HG03469 (cell line): ENCODE measurements around the gene PIP4K2A.
A peak's percentile ranks its signal among the peaks of the same experiment; 100 is the strongest.

Source experiments
- ATAC-seq: cut with Tn5 transposase; IDR thresholded peaks from one replicate; pipeline ENCODE4 v1.9.1; 2021; ENCODE audit warnings: mild to moderate bottlenecking, moderate library complexity, moderate number of reproducible peaks; ENCODE audit not compliant: unreplicated experiment

PIP4K2A gene

GRCh38 chr10:22604344-22605126 is 109.8 kb downstream of the PIP4K2A start:
- no peak for ATAC-seq

DNA sequence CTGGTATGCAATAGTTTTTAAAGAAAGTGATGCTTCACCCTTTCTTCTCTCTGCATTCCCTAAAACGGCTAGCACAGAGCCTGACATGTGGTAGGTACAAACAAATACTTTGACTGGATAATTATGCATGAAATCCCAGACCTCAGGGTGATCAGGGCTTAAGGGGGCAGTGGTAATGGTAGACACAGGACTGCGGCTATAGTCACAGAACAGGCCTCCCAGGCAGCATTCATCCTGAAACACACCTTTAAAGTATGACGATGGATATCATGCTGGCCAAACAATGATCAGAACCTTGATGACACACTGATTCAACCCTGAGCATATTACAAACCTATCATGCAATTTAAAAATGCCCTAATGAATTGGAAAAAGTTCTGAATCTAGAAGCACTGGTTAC is 110.8 kb downstream of the PIP4K2A start:
- no peak for ATAC-seq

- ATAC-seq, result no peak
These were observed 112.8 kb downstream of the PIP4K2A start for GRCh38 chr10:22601618-22602017.

DNA sequence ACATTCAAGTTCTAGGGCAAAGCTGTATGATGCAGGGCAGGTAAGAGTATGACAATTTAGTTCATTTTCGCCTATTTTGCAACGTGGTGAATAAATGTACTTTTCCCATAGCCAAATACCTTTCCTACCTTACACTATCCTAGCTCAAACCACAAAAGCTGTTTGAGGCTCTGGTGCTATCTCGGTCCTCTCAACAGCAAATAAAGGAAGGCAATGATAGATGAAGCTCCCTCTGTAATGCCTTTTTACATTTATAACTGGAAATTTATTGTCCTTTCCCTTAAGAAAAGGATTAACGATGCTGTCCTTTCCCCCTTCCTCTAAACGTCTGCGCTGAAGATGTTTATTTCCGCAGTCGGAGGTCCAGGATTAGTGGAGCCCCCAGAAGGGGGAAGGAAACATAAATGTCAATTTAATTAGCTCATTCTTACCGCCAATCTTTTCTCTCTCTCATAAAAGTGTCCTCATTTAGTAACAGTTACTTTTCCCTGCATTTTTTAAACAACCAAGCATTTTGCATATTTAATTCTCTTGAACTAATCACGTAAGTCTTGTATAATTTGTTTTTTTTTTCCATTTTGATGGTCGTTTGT is 114.6 kb downstream of the PIP4K2A start:
- ATAC-seq, result no peak

DNA sequence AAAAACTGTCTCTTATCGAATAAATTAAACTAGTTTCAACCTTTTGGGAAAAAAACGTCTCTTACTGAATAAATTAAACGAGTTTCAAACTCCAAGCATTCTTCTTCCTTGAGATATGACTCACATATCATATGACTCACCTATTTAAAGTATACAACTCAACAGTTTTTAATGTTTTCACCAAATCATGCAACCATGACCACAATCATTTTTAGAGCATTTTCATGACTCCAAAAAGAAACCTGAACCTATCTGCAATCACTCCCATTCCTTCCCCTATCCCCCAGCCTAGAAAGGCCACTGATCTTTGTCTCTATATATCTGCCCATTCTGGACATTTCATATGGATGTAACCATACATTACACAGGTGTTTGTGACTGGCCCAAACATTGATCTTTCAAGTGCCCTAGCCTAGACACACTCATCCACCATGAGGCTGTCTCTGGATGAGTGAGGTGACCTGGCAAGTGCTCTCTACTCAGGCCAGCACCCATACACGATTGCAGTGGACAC is 115.3 kb downstream of the PIP4K2A start:
- ATAC-seq, result no peak

DNA sequence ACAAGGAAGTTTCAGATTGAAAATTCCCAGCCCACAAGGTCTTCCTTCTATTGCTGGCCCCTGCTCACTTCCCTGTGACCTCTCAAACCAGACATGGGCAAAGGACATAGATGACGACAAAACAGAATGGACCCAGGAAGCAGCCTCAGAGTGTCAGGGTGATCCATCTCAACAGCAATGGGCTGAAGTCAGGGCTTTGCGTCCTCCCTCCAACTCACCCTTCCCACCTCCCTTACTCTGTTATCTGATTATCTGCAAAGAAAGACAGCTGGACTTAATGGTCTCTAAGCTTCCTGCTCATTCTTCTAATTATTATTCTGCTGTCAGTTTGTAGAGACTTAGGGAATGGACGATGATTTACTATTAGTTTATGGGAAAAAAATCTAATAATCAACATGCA is 115.9 kb downstream of the PIP4K2A start:
- no peak for ATAC-seq

GRCh38 chr10:22597138-22597537 is 117.2 kb downstream of the PIP4K2A start:
- peak; percentile 66 for ATAC-seq

- no peak for ATAC-seq
These were observed 120.7 kb downstream of the PIP4K2A start for GRCh38 chr10:22593636-22594198.

DNA sequence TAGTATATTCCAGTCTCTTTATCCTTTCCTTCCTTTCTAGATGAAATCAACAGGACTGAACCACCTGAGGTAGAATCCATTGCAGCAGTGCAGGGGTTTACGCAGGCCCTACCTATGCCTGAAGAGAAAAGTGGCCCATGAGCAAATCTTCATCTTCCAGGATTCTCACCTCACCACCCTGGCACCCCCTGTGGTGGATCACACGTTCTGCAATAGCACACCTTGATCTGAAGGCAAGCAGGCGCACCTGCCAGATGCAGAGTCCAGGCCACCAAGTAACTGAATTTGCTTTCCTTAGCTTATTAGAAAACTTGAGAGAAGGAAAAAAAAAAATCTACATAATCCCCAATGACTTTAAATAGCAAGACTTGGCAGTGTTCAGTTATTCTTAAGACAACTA is 121.4 kb downstream of the PIP4K2A start:
- ATAC-seq, result no peak

GRCh38 chr10:22589851-22590514 is 124.4 kb downstream of the PIP4K2A start:
- ATAC-seq, result no peak

DNA sequence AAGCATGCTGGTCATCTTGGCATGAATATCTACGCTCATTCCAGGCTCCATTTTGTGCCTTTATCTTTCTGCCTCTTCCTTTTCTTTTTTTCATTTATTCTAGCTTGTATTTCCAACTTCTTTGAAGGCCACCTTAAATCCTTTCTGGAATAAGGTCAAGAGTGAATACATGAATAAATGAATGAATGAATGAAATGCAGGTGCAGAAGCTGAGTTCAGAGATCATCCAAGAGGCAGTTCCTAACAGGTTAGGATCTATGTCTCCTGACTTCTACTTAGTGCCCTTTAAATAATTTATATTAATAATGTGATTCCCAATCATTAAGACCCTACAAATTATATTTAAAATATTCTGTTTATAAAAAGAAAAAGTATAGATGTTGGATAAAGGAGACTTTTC is 125.9 kb downstream of the PIP4K2A start:
- ATAC-seq, result no peak

DNA sequence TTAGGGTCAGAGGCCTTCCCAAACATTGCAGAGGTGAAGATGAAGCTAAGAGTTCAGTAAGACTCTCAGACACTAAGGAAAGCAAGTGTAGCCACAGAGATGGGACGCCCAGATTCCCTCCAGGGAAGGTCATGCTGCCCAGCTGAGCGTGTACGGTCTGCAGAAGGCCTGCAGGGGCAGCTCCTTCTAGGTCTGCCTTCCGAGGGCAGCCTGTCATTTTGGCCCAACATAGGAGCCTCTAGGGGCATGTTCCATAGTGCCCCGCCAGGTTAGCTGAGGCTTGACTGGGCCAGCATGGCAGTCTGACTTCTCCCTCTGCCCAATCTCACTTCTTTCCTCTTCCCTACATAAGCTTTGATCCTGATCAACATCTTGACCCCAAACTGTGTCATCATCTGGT is 130.7 kb downstream of the PIP4K2A start:
- no peak for ATAC-seq

DNA sequence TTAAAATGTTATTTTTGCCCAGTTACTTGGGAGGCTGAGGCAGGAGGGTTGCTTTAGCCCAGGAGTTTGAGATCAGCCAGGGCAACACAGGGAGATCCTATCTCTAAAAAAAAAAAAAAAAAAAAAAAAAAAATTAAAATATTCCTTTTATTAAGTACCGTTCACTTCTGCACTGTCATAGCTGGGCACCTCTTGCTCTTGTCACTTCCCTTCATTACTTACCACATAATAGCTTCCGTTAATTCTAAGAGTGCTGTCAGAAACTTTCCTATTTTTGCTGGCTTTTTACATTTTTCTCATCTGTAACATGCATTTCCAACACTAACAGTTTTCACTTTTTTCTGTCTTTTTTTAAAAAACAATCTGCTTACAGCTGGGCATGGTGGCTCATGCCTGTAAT is 132.9 kb downstream of the PIP4K2A start:
- no peak for ATAC-seq

DNA sequence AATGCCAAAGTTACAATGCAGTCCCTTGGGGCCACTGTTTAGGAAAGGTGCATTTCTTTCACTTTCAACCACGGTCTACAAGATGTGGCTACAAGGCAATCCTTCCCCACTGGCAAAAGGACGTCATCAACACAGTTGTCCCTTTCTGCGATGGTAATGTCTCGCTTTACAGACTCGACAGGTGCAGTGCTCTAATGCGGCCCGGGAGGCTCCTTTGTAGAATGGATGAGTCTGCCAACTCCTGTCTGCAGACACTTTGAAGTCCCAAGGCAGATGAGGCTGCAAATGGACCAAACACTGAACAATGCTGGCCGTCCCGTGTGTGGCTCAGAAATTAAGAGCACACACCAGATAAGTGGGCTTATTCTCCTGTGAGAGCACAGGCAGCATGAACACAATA is 133.7 kb downstream of the PIP4K2A start:
- ATAC-seq, result no peak

GRCh38 chr10:22579826-22580225 is 134.6 kb downstream of the PIP4K2A start:
- no peak for ATAC-seq

DNA sequence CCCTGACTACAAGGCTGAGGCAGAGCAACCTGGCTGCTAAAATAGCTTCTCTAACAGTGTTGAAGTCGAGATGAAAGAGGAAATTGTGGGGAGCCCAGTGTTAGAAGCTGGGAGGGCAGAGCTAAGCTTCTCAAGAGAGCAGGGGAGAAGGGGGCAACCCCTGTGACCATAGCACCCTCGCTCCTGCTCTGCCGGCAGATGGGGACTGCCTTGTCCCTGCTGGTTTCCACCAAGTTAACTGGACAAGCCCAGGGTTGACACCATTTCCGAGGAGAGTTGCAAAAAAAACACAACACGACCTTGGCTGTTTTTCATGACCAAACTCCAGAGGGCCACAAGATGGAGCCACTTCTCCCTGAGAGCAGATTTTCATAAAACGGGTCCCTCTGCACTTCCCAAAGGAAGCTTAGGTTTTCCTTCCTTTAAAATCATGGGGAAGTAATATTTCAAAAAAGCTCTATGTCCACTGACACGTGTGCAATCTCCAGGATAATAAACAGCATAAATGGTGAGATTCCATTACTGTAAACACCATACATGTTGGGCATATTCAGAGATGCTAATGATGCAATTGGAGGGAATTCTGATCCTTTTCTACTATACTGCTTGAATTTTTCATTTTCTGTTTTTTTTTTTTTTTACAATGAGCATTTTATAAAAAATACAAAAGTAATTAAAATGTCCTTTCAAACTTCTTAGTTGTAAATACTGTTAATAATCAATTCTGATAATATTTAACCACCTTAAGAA is 140.4 kb downstream of the PIP4K2A start:
- no peak for ATAC-seq

DNA sequence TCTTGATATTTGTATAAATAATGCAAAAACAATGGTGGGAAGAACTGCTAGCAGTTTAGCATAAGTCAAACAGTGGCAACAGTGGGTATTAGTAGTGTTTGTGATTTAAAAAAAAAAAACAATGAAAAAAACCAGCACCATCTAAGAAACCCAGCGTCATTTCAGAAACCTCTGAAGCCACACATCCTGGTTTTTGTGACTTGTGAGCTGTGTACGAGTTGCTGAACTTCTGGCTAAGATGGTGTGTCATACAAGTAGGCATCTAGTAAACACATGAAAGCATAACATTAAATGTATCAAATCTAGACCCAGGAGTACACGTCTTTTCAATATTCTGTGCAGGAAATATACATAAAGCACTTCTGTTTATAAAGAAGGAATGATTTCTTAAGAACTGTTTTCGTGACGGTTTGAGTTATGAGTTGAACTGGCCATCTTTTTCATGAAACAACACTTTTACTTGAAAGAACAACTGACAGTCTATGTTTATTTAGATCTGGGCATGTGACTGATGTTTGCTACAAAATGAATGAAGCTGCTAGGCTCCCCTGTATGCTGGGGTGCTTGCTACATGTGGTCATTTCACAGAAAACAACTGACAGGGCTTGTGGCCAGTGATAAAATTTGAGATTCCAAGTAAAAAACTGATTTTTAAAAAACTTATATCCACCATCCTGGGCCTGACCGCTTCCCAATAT is 143.5 kb downstream of the PIP4K2A start:
- ATAC-seq, result no peak

GRCh38 chr10:22570234-22570633 is 144.1 kb downstream of the PIP4K2A start:
- ATAC-seq, result no peak

DNA sequence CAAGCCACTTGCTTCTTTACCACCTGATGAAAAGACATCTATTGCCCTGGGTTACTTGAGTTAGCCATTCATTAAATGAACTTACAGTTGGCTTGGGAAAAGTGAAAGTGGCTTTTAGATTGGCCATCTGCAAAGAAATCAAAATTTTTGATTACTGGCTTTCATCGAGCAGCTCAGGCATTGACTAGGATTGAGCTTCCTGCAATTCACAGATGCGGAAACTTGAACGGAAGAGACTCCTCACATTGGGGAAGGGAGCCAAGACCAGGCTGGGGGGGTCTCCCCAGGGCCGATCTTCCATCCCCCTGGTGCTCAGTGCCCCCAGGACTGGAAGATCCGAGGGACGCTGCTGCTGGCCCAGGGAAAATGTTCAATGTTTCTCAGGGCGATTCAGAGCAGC is 145.4 kb downstream of the PIP4K2A start:
- no peak for ATAC-seq

DNA sequence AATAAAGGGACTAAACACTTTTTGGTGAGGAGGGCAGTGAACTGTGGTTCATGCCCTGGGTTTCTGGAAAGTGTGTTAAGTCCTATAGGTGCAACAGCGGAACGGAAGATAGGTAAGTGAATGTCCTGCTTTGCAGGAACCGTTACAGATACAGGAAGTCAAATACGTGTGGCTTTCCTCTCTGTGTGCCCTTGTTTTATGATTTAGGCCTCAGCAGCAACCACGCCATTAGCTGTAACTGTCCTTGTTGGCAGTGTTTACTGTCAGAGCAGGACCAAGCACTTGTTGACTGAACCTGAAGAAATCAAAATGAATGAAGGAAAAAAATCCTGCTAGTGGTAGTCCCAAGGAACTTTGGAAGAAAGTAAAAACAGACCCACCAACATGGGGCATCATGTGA is 150.3 kb downstream of the PIP4K2A start:
- no peak for ATAC-seq
